GM12891 (cell line): ENCODE data around the gene KIR3DL3.

ENCODE experiments used
- POLR2A ChIP-seq: IDR thresholded peaks from 2 replicates; pipeline ENCODE4 v1.6.1; 2011; ENCODE audit warnings: low read depth, low read length, control low read depth
- POLR2AphosphoS5 ChIP-seq: IDR thresholded peaks from 2 replicates; pipeline ENCODE4 v1.6.1; 2011; ENCODE audit warnings: low read depth, low read length, control low read depth

DNA sequence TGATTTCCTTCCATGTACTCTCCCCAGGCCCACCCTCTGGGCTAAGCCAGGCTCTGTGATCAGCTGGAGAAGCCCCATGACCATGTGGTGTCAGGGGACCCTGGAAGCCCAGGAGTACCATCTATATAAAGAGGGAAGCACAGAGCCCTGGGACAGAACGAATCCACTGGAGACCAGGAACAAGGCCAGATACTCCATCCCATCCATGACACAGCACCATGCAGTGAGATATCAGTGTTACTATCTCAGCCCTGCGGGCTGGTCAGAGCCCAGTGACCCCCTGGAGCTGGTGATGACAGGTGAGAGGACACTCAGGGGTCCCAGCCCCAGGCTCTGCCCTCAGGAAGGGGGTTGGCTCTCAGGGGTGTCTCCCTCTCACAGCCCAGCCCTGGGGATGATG is 27.5 kb upstream of the KIR3DL3 start:
- no peak for TF ChIP-seq POLR2AphosphoS5
- TF ChIP-seq POLR2A = no peak
